Testis (tissue), 2 donors: ENCODE measurements around the gene PON1.

Experiments used
- CTCF ChIP-seq, 3 experiments: fragments of 450-650 bp in 2 of 3; fragments of 200-600 bp in 1 of 3; sonication (generic) in 1 of 3; IDR thresholded peaks; one replicate each; pipeline ENCODE4 v1.5.1; 2016 to 2019; ENCODE audit warnings: antibody characterized with exemption in 3 of 3, mild to moderate bottlenecking in 2 of 3, moderate library complexity in 1 of 3
- POLR2A ChIP-seq: fragments of 450-650 bp; IDR thresholded peaks from one replicate; pipeline ENCODE4 v1.6.1; 2017; ENCODE audit warnings: antibody characterized with exemption, mild to moderate bottlenecking, moderate library complexity

- TF ChIP-seq CTCF (IDR thresholded peaks at IDR 0.05): no peak
- TF ChIP-seq POLR2A: no peak
Measured at GRCh38 chr7:95334447-95334846, 10.1 kb upstream of the PON1 start.
